Fibroblast of mammary gland (primary cell): ENCODE data around the gene ANXA2R.
"Not testable (repeated sequence)": the region's sequence is repeated elsewhere in the genome, so short reads cannot be mapped to it uniquely, and the experiment has no call there.

ENCODE experiments used
- DNase-seq: peaks from one replicate; pipeline ENCODE4 v3.0.0-alpha.2; 2010; ENCODE audit warnings: low read depth
- H3K4me3 ChIP-seq: 2 replicates; pipeline ENCODE4 v1.5.1; 2011; ENCODE audit warnings: low read depth, mild to moderate bottlenecking, low read length, moderate library complexity; ENCODE audit not compliant: control insufficient read depth
- TF ChIP-seq, protein P1 (sequence below): conservative IDR thresholded peaks from 2 replicates; pipeline ENCODE4 v1.5.1; 2011; ENCODE audit warnings: low read depth, low read length, inconsistent platforms; ENCODE audit not compliant: control insufficient read depth, insufficient read depth

The ANXA2R gene

DNA sequence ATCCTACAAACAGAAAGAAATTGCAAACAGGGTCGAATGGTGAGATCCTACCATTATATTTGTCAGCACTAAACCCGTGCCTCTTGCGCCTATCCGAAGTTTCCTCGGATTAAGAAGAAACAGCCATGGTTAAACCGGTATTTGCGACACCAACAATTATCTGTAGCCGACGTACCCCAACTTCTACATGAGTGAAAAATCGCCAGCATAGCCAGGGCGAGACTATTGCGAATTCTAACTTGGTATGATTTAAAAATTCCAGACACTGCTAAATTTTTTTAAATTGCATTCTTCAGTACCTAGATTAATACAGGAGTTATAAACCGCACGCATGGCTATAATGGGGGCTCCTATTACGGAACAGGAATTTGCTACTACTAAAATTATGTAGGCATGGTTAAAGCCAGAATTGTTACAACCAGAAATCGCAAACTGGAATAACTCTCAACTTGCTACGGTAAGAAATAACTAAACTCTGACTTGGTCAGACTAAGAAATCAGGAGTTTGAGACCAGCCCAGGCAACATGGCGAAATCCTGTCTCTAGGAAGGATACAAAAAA lies 25.3 kb upstream of the ANXA2R start:
- TF ChIP-seq, protein P1, sequence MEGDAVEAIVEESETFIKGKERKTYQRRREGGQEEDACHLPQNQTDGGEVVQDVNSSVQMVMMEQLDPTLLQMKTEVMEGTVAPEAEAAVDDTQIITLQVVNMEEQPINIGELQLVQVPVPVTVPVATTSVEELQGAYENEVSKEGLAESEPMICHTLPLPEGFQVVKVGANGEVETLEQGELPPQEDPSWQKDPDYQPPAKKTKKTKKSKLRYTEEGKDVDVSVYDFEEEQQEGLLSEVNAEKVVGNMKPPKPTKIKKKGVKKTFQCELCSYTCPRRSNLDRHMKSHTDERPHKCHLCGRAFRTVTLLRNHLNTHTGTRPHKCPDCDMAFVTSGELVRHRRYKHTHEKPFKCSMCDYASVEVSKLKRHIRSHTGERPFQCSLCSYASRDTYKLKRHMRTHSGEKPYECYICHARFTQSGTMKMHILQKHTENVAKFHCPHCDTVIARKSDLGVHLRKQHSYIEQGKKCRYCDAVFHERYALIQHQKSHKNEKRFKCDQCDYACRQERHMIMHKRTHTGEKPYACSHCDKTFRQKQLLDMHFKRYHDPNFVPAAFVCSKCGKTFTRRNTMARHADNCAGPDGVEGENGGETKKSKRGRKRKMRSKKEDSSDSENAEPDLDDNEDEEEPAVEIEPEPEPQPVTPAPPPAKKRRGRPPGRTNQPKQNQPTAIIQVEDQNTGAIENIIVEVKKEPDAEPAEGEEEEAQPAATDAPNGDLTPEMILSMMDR, result no peak
- peak; percentile 45 for DNase-seq
- H3K4me3 ChIP-seq, result peak overlapping the region; percentile 95

DNA sequence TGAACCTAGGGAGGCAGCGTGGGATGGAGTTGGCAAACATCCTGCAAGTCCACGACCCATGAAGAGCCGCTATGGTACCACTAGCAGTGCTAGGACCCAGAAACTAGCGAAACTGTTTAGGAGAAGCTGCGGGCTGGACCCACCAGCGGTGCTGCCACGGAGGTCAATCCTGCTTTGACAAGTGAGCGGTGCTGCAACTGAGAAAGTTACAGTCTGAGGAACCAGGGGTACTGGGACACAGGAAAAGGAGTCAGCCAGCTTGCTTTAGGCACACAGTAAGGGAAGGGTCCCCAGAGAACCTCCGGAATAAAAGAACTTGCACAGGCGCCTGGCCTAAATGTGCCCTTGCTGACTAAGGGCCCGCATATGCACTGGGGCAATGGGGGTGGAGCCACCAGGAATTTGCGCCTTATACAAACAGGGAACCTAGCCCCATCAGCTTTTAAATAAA lies 23.6 kb upstream of the ANXA2R start:
- TF ChIP-seq, protein P1, result no peak
- H3K4me3 ChIP-seq, result peak overlapping the region; percentile 57
- DNase-seq, result peak; percentile 66

DNA sequence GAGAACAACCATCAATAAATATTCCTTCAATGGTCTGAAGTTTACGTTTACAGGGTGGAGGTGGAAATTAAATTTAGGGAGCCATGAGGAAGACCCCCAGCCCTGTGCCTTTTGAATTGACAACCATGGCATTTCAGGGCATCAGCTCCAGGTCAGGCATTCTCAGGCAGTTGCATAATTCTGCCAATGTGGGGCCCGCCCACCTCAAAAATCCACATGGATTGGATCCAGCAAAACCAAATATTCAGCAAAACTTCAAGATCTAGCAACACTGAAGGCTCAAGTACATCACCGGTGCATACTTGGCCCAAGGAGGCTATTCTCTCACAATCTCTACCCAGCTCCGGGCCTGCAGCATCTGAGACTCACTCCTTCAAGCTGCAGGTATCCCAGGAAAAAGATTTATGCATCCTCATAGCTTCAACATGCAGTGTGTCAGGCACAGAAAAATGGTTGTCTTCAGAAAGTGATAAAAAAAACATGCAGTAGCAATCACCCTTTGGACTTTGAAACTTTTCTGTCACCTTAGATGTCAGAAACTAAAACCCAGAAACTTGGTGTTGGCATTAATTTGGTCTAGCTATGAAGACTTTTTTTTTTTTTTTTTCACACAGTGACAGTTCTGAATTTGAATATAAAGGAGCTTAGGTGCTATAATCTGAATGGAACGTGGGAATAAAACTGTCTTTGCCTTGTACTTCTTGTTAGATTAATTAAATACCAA lies 21.4 kb upstream of the ANXA2R start:
- DNase-seq, result no peak
- no peak overlapping the region for H3K4me3 ChIP-seq
- TF ChIP-seq, protein P1, result no peak

DNA sequence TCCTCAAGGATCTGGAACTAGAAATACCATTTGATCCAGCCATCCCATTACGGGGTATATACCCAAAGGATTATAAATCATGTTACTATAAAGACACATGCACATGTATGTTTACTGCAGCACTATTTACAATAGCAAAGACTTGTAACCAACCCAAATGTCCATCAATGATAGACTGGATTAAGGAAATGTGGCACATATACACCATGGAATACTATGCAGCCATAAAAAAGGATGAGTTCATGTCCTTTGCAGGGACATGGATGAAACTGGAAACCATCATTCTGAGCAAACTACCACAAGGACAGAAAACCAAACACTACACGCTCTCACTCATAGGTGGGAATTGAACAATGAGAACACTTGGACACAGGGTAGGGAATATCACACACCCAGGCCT lies 19.9 kb upstream of the ANXA2R start:
- not testable (repeated sequence) for H3K4me3 ChIP-seq, DNase-seq

DNA sequence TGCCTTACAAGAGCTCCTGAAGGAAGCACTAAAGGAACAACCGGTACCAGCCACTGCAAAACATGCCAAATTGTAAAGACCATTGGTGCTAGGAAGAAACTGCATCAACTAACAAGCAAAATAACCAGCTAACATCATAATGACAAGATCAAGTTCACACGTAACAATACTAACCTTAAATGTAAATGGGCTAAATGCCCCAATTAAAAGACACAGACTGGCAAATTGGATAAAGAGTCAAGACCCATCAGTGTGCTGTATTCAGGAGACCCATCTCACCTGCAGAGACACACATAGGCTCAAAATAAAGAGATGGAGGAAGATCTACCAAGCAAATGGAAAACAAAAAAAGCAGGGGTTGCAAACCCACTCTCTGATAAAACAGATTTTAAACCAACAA lies 15.0 kb upstream of the ANXA2R start:
- H3K4me3 ChIP-seq, DNase-seq: not testable (repeated sequence)

DNA sequence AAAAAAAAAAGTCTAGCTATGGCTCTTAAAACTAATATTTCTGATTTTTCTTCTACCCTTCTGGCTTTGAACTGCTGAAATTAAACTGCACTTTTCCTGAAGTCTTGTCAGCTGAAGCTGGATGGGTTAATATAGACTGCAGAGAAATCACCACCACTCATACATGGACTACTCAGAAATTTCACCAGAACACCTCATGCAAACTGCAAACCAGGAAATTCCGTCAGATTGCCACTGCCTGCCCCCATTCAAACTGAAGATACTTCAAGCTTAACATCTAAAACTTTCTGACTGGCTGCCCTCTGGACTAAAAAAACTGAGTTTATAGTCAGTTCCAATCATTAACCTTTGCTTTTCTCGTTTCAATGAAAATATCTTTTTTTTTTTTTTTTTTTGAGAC lies 11.6 kb upstream of the ANXA2R start:
- TF ChIP-seq, protein P1, result no peak
- no peak overlapping the region for H3K4me3 ChIP-seq
- DNase-seq, result no peak

DNA sequence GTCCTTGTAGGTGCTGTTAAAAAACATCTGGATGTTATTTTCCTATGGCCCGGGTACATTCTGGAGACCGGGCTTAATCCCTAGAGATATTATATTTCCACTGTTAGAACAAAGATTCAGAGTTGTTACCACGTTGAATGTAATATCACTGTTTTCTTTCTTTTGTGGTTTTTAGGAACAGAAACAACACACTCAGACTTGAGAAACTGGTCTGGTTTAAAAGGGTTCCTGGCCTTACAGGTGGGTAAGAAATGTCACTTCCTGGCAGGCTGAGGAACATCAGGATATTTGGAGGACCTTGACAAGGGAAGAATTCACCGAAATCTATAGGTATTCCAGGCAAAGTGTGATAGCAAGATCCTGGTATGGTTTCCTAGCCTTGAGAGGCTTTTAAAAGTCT lies 10.3 kb upstream of the ANXA2R start:
- no peak for DNase-seq
- H3K4me3 ChIP-seq, result no peak overlapping the region
- TF ChIP-seq, protein P1, result no peak

DNA sequence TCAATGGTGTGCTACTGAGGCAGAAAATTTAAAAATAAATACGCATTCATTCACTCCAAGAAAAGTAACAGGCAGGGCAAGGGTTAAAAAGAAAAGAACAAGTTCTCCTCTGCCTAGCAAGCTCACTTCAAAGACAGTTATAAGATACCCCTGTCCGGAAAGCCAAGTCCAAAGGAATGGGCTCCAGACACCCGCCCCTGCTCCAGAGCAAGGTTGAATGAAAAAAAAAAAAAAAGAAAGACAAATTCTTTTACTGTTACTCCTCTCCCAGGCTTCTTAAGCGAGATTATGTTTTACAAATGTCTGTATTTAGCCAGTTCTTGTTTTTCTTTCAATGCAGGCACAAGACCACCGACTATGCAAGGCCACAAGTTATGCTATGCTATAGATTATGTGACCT lies 9.1 kb upstream of the ANXA2R start:
- no peak for DNase-seq
- TF ChIP-seq, protein P1, result no peak
- H3K4me3 ChIP-seq, result no peak overlapping the region
